ENCODE results near the gene OR10J5.
"Not testable (repeated sequence)": the region's sequence is repeated elsewhere in the genome, so short reads cannot be mapped to it uniquely, and the experiment has no call there.

OR10J5 gene, protein sequence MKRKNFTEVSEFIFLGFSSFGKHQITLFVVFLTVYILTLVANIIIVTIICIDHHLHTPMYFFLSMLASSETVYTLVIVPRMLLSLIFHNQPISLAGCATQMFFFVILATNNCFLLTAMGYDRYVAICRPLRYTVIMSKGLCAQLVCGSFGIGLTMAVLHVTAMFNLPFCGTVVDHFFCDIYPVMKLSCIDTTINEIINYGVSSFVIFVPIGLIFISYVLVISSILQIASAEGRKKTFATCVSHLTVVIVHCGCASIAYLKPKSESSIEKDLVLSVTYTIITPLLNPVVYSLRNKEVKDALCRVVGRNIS

DNA sequence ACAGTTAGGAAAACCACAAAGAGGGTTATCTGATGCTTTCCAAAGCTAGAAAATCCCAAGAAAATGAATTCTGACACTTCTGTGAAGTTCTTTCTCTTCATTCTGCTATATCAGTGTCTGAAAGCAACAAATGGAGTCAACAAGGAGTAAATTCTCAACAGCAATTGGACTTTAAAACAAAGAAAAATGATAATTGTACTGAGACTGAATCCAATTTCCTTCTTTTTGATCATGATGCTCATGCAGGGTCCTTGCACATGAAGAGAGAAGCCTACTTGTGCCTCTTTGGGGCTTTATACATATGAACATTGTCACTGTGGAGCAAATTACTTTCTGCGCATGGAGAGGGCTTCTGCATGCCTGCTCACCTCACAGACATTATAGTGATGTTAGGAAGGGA is at the start of gene OR10J5:
TSS of gene OR10J5 (minus strand) at position 101 of the 400 bp plus-strand sequence. CDS start at position 101, 0 bp downstream.
- DNase-seq, result no peak

- DNase-seq, result no peak
Measured at GRCh38 chr1:159584536-159584935, 48.7 kb upstream of the OR10J5 start.

DNA sequence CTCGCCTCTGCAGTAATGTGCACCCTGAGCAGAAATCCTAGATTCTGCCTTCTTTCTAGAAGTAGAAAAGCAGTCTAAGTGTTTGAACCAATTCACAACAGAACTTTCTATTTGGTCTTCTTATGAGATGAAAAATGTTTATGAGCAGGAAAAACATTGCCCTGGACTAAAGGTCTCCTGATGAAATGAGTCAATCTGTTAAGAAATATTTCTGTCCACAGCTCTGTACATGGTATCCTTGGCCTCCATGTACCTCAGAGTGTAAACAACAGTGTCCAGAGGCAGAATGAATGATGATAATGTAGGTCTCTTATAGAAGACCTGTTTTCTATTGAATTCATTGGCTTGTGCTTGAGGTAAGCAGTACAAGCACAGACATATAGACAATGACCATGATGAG is 45.6 kb upstream of the OR10J5 start:
- no peak for DNase-seq

GRCh38 chr1:159580340-159580739 is 44.5 kb upstream of the OR10J5 start:
- no peak for DNase-seq

DNA sequence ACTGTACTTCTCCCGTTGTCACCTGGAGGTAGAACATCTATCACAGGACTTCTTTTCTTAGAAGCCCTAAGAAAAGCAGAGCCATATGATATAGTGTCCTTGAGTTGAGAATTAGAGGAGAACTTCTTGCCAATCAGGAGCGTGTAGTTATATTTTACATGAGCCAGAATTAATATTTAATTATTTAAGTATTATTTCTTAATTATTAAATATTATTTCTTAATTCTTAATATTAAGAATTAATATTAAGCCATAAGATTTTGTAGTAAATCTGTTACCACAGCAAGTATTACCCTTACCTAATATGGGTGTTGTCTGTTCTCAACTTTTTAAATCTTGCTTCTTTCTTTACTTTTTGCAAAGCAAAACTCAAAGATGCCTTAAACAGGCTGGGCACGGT is 41.6 kb upstream of the OR10J5 start:
- DNase-seq, result no peak

GRCh38 chr1:159562680-159563079 is 26.9 kb upstream of the OR10J5 start:
- DNase-seq, result no peak

- DNase-seq, result no peak
Measured at GRCh38 chr1:159561497-159561896, 25.7 kb upstream of the OR10J5 start.

DNA sequence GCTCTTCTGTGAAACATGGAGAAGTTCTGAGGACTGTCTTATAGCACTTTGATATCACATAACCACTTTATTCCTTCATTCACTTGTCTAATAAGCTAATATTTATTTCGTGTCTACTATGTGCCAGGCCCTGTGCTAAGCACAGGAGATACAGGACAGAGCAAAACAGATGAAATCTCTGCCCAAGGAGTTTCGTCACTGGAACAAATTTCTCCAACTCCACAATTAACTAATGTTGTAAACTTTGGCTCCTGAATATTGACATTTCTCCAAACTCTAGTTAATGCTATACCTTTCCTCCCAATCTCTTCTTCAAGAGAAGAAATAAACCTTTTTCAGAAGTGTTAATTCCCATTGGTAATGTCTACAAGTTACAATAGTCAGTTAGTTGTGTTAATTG is 24.8 kb upstream of the OR10J5 start:
- DNase-seq, result no peak

DNA sequence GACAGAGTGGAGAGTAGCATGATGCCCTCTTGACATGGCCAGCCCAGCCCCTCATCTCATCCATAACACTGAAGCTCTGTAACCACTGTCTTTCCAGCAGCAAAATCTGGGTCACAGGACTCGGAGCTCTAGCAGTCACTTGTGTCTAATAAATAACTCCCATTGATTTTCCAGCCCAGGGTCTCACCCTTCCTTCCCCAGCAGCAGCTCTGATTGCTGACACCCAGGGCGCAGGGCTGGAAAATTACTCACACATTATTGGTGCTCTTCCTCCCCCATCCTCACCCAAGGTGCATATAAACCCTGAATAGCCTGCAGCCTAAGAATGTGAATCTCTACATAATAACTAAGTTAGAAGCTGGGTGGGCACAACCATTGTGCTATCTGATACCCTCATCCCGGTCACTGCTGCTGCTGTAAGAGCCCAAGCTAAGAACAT is 21.1 kb upstream of the OR10J5 start:
- DNase-seq, result no peak

- DNase-seq, result no peak
Measured at GRCh38 chr1:159554696-159555095, 18.9 kb upstream of the OR10J5 start.

DNA sequence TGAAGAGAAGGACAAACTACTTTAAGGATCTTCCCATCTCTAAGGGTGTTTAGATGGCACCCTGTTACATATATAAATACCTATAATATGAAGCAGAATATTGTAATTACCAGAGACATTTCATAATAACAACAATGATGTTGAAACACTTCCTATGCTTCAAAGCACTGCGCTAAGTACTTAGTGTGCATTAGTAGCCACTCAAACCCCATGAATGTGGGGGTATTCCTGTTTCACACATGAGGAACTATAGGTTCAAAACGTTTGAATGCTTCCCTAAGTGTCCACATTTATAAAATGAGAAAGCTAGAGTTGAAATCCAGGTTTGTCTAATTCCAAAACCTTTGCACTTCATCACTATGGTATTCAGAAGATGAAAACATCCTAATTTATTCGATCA is 18.5 kb upstream of the OR10J5 start:
- no peak for DNase-seq

DNA sequence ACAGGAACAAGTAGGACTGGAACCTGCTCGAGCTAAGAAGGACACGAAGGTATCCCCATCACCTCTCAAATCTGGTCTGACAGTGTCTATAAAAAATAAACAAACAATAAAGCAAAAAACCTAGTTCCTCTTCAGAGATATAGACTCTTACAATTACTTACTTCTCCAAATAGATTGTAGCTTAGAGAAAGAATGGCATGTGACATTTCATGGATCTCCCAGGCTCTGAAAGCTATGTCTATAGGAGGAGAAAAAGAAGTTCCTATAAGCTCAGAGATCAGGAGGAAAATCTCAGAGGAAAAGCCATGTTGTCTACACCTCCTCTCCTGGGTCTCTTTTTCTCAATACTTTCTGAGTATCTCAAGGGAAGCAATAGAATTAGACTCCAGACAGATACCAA is 12.3 kb upstream of the OR10J5 start:
- no peak for DNase-seq

- DNase-seq, result no peak
Measured at GRCh38 chr1:159532922-159533321, 2.9 kb downstream of the OR10J5 start.

- not testable (repeated sequence) for DNase-seq
Measured at GRCh38 chr1:159524792-159525191, 11.0 kb downstream of the OR10J5 start.

DNA sequence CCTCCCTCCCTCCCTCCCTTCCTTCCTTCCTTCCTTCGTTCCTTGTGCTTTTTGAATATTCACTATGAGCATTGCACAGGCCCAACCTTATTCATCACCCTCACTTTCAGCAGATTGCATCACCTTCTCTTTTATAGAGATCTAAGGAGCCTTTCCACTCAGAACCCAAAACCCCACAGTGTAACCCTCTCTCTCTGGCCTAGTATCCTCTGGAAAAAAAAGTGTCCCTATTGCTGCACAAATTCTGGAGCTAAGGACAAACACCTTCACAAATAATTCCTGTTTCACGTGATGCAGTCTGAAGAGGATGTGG is 25.6 kb downstream of the OR10J5 start:
- no peak for DNase-seq

DNA sequence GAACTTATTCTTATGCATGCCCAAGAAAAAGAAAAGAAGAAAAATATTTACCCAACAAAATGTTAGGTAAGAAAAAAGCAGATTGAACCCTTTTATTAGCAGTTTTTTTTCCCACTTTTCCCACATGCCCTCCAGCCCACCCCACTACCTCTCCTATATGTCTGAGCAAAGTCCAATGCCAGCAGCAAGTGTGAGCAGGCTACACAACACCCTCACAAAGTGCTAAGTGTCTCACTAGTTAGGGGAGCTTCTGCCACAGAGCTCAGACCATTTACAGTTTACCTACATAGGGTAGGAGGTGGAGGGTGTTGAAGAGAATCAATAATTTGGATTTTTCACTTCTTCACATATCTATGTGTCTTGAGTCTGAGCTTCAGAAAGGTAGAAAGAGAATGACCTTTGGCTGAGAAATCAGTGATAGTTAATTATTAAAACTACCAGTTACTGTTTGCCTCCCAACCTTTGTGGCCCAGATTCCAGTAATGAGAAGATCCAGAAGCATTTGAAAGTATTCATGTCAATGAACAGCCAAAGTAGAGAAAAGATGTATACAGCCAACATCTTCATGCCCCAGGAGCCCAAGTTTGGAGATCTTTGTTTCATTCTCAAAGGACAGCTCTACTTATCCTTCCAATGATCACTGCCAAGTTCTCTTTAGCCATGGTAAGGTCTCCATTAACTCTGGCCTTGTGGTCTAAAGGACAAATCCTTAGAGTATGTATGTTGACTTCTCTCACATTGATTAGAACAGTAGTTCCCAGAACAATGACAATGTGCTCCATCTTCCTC is 26.2 kb downstream of the OR10J5 start:
- DNase-seq, result no peak

DNA sequence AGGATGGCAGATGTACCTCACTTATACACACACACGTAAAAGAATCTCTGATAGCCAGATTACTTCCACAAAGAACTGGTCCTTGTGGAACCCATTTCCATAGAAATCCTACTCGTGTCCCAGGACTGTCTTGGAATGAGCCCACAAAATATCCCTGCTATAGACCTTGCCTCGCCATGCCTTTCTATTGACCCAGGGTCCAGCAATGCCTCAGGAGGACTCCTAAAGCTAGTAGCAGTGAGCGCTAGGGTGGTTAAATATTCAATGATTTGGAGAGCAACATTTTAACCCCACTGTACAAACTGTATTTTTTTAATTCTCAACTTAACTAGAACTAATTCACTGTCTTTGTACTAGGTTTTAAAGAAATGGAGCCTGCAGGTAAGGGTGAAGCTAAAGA is 26.9 kb downstream of the OR10J5 start:
- DNase-seq, result no peak

DNA sequence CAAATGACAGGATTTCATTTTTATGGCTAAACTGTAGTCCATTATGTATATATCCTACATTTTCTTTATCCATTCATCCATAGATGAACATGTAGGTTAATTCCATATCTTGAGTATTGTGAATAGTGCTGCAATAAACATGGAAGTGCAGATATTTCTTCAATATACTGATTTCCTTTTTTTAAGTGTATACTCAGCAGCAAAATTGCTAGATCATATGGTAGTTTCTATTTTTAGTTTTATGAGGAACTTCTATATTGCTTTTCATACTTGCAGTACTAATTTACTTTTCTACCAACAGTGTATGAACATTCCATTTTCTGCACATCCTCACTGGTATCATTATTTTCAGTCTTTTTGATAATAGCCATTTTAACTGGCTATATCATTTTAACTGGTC is 30.1 kb downstream of the OR10J5 start:
- DNase-seq, result no peak

- DNase-seq, result no peak
Measured at GRCh38 chr1:159501082-159501481, 34.7 kb downstream of the OR10J5 start.

- DNase-seq, result not testable (repeated sequence)
Measured at GRCh38 chr1:159494513-159495210, 41.1 kb downstream of the OR10J5 start.

GRCh38 chr1:159493354-159493753 is 42.5 kb downstream of the OR10J5 start:
- no peak for DNase-seq

DNA sequence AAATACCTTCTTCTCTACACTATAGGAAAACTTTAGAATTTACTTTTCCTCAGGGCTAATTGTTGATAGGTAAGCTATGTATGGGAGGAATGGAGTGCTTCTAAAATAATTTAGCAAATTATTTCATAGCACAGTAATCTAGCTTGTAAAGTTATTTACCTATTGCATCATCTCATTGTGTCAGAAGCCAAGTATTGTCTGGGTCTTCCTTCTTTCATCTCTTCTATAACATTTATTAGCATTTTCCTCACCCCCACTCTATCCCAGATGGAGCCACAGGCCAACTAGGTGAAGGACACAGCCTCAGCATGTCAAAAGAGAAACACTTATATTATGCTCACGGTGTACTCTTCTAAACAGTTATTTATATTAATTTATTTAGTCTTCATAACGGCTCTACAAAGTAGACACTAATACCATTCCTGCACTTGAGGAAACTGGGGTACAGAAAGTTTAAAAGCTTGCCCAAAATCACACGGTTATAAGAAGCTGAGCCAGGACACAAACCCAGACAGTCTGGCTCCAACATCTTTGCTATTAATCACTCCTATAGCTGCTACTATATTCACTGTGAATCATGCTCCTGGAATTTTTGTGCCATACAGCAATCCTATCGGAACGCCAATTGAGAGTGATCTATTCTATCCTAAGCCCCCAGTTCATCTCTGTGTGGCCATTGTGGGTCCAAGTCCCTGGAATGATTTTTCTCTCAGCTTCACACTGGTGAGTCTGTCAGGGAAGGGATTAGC is 43.1 kb downstream of the OR10J5 start:
- DNase-seq, result no peak

Data from NCI-H446 (cell line).